Bone marrow (tissue), 2 donors: ENCODE data around the gene POLR2J.
"Not testable (repeated sequence)": the region's sequence is repeated elsewhere in the genome, so short reads cannot be mapped to it uniquely, and the experiment has no call there.

Experiments used
- DNase-seq, 2 donors: peaks; one replicate each; lab custom pipeline; 2025; lab: John Stamatoyannopoulos, UW

Gene POLR2J

GRCh38 chr7:102478314-102479208 lies at the start of gene POLR2J:
Gene POLR2J, minus strand, starts transcription at chr7:102478922. Its CDS starts 62 bp downstream, at chr7:102478860.
- DNase-seq, result not testable (repeated sequence)

DNA sequence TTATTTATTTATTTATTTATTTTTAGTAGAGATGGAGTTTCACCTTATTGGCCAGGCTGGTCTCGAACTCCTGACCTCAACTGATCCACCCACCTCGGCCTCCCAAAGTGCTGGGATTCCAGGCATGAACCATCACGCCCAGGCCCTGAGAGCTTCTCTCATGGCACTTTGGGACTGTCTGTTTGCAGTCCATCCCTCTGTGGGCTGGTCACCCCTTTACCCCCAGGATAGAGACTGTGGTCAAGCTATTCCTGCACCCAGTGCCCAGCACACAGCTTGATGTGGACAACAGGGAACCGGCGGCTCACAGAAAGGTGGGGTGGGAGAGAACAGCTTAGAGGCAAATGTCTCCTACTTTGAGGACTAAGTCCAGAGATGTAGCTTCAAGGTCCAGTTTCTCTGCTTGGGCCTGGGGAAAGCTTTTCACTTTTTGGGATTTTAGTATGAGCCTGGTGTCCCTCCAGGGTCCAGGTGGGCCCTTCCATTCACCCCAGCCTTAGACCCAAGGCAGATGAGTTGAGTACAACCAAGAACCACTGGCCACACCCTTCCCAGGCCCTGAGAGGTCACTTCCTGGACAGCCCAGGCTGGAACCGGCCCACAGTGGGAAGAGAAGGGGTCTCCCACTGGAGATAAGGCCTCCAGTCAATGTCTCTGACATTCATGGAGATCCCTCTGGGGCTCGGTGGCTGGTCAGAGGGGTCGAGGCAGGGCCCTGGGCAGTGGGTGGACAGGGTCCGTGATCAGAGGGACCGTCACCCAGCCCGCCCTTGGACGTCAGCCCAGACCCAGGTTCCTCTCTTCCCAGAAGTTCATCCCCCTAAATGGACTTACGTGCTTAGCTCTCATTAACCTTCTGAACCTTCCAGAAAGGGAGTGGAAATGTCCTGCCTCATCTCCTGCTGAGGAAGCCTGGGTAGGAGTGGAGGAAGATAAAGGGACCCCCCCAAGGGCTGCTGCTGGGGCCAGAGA lies 49.4 kb upstream of the POLR2J start:
- DNase-seq, result not testable (repeated sequence)

DNA sequence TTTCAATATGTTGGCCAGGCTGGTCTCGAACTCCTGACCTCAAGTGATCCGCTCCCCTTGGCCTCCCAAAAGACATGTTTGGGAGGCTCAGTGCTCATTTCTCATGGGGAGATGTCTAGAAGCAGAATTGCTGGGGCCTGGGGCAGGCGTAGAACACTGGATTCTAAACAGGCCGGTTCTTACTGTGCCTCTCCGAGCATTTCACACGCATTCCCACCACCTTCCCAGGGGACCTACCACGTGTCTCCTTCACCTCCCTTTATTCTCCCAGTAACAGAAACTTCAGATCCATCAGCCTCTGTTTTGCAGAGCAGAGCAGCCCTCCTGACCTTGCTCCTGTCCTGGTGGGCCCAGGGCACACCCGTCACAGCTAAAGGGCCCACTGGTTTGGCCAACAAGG lies 48.5 kb upstream of the POLR2J start:
- not testable (repeated sequence) for DNase-seq

GRCh38 chr7:102524803-102525202 lies 46.1 kb upstream of the POLR2J start:
- not testable (repeated sequence) for DNase-seq

- DNase-seq, result not testable (repeated sequence)
These were observed 42.1 kb upstream of the POLR2J start for GRCh38 chr7:102520797-102521196.

GRCh38 chr7:102517550-102518147 lies 38.9 kb upstream of the POLR2J start, which contains the start of gene RASA4B:
Gene RASA4B, minus strand, starts transcription at chr7:102517777. Its CDS starts 67 bp downstream, at chr7:102517710.
- DNase-seq, result not testable (repeated sequence)

GRCh38 chr7:102516951-102517350 lies 38.2 kb upstream of the POLR2J start:
- not testable (repeated sequence) for DNase-seq

- not testable (repeated sequence) for DNase-seq
These were observed 37.2 kb upstream of the POLR2J start for GRCh38 chr7:102515889-102516288.

DNA sequence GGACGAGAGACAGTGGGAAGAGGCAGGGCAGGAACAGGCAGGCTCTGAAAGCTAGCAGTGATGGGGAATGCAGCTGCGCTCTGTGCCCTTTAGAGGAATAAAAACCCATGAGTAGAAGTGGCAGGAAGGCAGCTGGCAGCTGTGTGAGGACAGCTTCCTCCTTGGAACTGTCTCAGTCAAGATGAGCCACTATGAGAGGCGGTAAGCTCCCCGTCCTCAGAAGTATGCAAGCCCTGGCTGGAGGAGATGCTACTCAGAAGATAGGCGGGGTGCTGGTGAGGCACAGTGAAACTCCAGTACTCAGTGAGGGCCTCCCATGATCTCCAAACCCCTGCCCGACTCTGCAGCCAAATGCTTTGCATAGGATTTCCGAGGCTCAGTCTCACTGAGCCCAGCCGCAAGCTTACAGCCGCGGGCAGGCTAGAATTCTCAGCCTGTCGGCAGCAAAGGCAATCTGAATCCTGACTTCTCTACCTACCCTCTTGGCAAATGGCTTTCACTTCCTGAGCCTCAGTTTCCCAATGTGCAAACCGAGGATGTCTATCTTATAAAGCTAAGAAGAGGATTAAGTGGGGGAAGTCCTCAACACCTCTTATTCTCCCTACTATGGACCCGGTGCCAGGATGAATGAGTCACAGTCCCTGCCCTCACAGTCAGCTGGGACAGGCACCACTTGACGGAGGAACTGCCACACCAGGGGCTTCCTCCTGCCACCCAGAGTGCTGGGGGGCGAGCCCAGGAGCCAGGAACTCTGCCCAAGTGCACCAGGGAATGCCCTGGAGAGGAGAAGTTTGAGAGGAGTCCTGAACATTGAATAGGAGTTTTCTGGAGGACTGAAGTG lies 36.4 kb upstream of the POLR2J start:
- DNase-seq, result not testable (repeated sequence)

GRCh38 chr7:102512642-102513221 lies 34.0 kb upstream of the POLR2J start:
- DNase-seq, result not testable (repeated sequence)

DNA sequence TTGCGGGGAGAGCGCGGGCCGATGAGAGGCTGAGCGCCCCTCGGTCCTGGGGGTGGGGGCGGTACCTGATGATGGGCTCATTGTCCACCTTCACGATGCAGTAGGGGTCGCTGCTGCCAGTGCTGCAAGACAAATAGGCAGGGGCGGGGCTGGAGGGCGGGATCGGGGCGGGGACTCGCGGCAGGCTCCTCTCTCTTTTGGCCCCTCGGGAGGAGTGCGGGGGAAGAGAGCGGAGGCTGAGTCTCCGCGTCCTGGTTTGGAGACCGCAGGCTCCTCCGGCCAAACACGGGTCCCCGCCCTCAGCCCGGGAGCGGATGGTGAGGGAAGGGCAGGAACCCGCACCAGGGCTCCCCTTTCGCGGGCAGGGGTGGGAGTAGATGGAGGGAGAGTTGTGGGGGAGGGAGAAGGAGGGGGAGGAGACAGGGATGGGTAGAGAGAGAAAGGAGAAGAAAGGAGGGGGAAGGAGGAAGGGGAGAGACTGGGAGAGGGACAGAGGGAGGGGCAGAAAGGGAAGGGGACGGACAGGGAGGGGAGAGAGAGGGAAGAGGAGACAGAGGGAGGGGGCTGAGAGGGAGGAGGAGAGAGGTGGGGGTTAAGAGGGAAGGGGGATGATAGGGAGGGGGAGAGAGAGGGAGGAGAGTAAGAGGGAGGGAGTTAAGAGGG lies 33.3 kb upstream of the POLR2J start:
- DNase-seq, result not testable (repeated sequence)

DNA sequence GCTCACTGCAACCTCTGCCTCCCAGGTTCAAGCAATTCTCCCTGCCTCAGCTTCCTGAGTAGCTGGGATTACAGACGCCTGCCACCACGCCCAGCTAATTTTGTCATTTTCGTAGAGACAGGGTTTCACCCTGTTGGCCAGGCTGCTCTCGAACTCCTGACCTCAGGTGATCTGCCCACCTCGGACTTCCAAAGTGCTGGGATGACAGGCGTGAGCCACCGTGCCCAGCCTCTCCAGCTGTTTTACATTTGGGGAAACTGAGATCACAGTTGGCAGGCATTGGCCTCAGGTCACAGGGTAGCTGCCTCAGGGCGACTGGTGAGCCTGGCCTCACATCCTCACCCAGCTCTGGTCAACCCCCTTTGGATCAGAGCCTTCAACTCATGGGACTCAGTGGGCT lies 31.9 kb upstream of the POLR2J start:
- not testable (repeated sequence) for DNase-seq

DNA sequence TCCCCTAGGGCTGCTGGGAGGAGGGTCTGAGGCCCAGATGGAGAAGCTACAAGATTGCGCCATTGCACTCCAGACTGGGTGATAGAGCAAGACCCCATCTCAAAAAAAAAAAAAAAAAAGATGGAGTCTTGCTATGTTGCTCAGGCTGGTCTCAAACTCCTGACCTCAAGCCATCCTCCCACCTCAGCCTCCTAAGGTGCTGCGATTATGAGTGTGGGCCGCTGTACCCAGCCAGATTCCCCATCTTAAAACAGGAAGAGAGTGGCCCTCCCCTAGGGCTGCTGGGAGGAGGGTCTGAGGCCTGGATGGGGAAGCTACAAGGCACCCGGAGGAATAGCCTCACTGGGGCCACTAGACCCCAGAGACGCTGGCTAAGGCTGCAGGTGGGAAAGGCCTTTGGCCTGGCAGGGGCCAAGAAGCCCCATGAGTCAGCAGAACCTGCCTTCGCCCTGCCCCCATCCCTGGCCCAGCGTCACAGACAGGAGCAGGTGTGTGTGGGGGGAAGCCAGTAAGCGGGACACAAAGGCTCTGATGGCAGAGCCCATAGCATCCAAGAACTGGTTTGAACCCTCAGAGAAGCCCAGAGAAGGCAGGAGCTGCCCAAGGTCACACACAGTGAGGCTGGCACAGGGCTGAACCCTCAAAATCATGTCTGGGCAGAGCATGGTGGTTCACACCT lies 28.8 kb upstream of the POLR2J start:
- not testable (repeated sequence) for DNase-seq

DNA sequence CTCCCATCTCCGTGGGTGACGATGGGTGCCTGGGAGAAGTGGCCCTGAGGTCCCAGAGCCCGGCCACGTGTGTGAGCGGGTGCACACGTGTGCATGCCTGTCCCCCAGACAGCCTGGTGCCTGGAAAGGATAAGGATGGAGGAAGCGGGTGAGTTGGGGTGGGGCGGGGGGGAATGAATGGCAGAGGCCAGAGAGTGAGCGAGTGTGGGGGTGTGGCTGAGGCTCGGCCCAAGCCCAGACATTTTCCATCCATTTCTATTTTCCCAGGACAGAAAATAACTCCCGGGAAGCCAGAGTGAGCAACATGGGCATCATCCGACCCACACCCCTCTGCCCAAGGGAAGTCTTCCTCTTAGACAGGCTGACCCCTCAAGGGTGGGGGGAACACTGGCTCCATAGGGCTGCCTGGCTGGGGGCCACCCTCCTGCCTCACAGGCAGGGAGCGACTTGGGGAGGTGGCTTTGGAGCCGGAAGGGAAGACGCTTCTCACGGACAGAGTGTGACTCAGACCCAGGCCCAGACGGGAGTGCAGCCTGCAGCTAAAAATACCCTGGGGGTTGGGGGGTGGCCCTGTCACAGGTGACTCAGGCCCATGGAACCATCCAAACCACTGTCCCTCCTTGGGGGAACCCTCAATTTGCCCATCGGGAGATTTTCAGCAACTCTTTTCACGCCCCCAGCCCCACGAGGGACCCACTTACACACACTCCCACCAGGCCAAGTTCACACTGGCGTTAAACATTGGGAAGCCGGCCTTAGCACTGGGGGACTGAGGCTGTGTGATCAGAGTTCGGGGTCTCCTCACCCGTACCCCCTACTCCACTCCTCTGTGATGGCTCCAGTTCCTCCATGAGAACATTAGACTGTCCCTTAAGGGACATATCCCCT lies 26.8 kb upstream of the POLR2J start:
- DNase-seq, result not testable (repeated sequence)

GRCh38 chr7:102503141-102503540 lies 24.4 kb upstream of the POLR2J start:
- not testable (repeated sequence) for DNase-seq

GRCh38 chr7:102498321-102498720 lies 19.6 kb upstream of the POLR2J start:
- not testable (repeated sequence) for DNase-seq

DNA sequence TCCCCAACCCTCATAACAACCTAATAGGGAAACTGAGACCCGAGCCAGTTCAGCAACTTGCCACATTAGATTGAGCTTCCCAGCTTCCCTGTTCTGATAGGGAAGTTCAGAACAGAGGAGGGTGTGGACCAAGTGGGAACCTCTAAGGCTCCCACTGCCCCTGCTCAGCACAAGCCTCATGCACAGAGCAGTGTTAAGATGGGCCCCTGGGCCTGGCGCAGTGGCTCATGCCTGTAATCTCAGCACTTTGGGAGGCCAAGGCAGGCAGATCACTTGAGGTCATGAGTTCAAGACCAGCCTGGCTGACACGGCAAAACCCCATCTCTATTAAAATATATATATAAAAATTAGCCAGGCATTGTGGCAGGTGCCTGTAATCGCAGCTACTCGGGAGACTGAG lies 18.6 kb upstream of the POLR2J start:
- not testable (repeated sequence) for DNase-seq

DNA sequence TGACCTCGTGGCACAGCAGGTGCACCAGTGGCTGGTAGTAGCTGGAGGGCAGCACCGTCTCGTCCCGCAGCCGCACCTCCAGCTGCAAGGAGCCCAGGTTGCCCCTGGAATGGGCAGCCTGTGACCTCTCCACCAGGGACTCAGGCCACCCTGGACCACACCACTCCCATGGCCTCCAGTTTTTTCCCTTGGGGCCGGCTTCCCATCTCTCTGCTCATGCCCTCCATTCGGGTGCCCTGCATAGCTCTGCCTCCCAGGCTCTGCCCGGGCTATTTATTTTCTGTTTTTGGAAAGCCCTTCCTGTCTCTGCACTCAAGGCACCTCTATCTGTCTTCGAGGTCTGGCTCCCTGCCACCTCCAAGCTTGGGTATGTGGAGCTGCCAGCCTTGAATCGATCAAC lies 18.1 kb upstream of the POLR2J start:
- DNase-seq, result not testable (repeated sequence)
